ENCODE results near the gene MFSD2B.

DNA sequence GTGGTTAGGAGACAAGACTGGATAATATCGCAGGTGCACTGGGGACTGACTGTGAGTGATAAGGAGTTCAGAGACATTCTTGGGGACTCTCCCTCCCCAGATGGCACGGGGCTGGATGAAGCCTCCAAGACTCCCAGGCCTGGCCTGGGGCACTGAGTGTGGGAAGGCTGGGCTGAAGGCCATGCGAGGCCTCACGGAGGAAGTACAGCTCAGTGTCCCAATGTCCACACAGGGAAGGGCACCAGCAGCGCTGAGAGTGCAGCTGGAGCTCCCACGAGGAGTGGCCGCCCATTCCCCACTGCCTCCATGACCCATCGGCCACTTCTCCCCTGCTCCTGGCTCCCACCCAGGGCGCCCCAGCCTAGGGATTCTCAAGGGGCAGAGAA is 6.5 kb downstream of the MFSD2B start:
- TF ChIP-seq CTCF (IDR thresholded peaks at IDR 0.05) (no peak), POLR2AphosphoS5 (IDR thresholded peaks at IDR 0.05) (no peak), POLR2A (IDR thresholded peaks at IDR 0.05) (no peak), EP300 (IDR thresholded peaks at IDR 0.05) (no peak)

Data from gastroesophageal sphincter (tissue), 3 donors.